H7 (cell line): Measurements from ENCODE around the gene CEP164. TPM values are rescaled to one million over a fixed set of nuclear protein-coding genes. Genes with fewer than 3 reads are reported as not detected.
A peak's percentile ranks its signal among the peaks of the same experiment; 100 is the strongest.

Experiments used
- DNase-seq: peaks from one replicate; pipeline ENCODE4 v3.0.0; 2012
- H3K27me3 ChIP-seq: 2 replicates; pipeline ENCODE4 v1.6.0; 2011; ENCODE audit warnings: mild to moderate bottlenecking, low read length; ENCODE audit not compliant: control insufficient read depth, insufficient read depth
- H3K36me3 ChIP-seq: replicated peaks from 2 replicates; pipeline ENCODE4 v1.5.1; 2011; ENCODE audit warnings: low read length; ENCODE audit not compliant: control insufficient read depth, insufficient read depth
- H3K4me3 ChIP-seq: 2 replicates; pipeline ENCODE4 v1.5.1; 2011; ENCODE audit warnings: low read depth, mild to moderate bottlenecking, control low read depth, low read length, moderate library complexity; ENCODE audit not compliant: insufficient read depth
- total RNA-seq: library from RNA; depleted of rRNA; stranded (reverse); fragments of >200 nt; shearing (Covaris generic); gene quantifications from 2 replicates; pipeline ENCODE4 v1.2.3, GENCODE V29; 2014

CEP164 gene
- total RNA-seq, 1 experiment from 2014 or later = 12.8 TPM

- DNase-seq = no peak
- Histone ChIP-seq H3K36me3 (no peaks in the 10 kb centered on the region), H3K27me3 (no peaks in the 10 kb centered on the region), H3K4me3 (no peak overlapping the region)
Measured at GRCh38 chr11:117421041-117421440, 93.4 kb downstream of the CEP164 start.

- DNase-seq = no peak
- Histone ChIP-seq H3K4me3 (no peak overlapping the region), H3K36me3 (no peaks in the 10 kb centered on the region), H3K27me3 (no peaks in the 10 kb centered on the region)
Measured at GRCh38 chr11:117421476-117421875, 93.8 kb downstream of the CEP164 start.

GRCh38 chr11:117423046-117423575 is 95.5 kb downstream of the CEP164 start:
- no peak for DNase-seq
- Histone ChIP-seq H3K27me3 (no peaks in the 10 kb centered on the region), H3K4me3 (no peak overlapping the region), H3K36me3 (no peaks in the 10 kb centered on the region)

DNA sequence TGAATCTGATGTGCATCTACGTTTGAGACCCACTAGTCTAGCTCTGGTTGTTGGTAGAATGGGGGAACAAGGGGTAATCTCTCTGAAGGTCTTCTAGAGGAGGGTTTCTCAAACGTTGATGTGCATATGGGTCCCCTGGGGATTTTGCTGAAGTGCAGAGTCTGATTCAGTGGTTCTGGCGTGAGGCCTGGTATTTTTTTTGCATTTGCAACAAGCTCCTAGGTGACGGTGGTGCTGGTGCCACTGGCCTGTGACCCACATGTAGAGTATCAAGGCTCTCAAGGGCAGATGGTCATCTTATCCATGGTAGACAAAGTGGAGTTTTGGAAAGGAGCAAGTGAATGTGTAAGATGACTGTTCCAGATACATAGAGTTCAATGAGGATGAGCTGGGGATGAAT is 97.1 kb downstream of the CEP164 start:
- H3K27me3 ChIP-seq = no peaks in the 10 kb centered on the region
- no peak for DNase-seq
- no peaks in the 10 kb centered on the region for H3K36me3 ChIP-seq
- no peak overlapping the region for H3K4me3 ChIP-seq

GRCh38 chr11:117425679-117426296 is 98.1 kb downstream of the CEP164 start:
- peak; percentile 51 for DNase-seq
- Histone ChIP-seq H3K4me3 (no peak overlapping the region), H3K27me3 (no peaks in the 10 kb centered on the region), H3K36me3 (no peaks in the 10 kb centered on the region)

- Histone ChIP-seq H3K4me3 (no peak overlapping the region), H3K36me3 (no peaks in the 10 kb centered on the region), H3K27me3 (no peaks in the 10 kb centered on the region)
- DNase-seq = peak; percentile 92
Measured at GRCh38 chr11:117426297-117426685, 98.6 kb downstream of the CEP164 start.

- H3K27me3 ChIP-seq = no peaks in the 10 kb centered on the region
- DNase-seq = no peak
- H3K4me3 ChIP-seq = no peak overlapping the region
- H3K36me3 ChIP-seq = no peaks in the 10 kb centered on the region
Measured at GRCh38 chr11:117426941-117427340, 99.3 kb downstream of the CEP164 start.

- Histone ChIP-seq H3K4me3 (no peak overlapping the region), H3K36me3 (no peaks in the 10 kb centered on the region)
- no peak for DNase-seq
Measured at GRCh38 chr11:117427356-117427874, 99.8 kb downstream of the CEP164 start.

DNA sequence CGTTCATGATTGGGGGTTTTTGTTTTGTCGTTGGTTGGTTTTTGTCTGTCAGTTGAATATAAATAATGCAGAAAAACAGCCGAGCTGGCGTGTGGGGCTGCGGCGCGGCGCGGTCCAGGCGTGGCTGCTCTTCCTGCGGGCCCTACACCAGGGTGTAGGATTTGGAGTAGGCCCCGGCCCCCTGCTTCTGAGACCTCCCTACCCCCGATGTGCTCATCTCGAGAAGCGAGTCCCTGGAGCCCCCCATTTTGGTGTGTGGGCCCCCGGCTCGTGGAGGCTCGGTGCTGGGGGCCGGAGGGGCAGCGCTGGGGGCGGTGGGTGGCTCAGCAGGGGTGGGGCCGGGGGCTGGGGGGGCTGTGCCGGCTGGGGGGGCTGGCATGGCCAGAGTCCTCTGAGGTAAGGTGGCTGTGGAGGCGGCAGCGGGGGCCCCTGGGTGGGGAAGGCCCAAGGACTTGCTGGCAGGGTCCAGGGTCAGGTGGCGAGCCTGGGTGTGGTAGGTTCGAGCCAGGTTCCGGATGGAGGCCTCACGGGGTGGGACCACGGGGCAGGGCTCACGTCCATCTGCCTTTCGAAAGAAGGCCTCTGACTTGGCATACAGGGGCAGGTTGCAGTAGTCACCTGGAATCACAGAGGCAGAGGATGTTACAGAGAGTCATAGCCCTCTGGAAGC is 100.7 kb downstream of the CEP164 start:
- Histone ChIP-seq H3K4me3 (no peak overlapping the region), H3K36me3 (no peaks in the 10 kb centered on the region), H3K27me3 (no peaks in the 10 kb centered on the region)
- DNase-seq = peak; percentile 70

More at GRCh38 chr11:117427356-117427874, 99.8 kb downstream of the CEP164 start:
- H3K27me3 ChIP-seq = no peaks in the 10 kb centered on the region

DNA sequence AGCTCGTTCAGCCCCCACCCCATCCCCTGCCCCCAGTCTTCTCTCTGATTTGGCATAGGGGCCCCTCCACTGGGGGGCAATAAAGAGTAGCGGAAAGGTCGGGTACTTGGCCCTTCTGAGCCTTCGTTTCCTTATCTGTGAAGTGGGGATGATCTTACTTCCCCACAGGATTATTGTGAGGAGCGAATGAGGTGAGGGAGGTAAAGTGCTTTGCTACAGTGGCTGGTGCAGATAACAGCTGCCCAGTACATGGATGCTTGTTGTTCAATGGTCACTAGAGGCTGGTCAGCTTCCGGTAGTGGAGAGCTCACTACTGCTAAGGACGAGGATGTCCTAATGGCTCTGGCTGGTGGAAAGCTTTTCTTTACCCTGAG is 101.2 kb downstream of the CEP164 start:
- no peak for DNase-seq
- Histone ChIP-seq H3K36me3 (no peaks in the 10 kb centered on the region), H3K4me3 (no peak overlapping the region), H3K27me3 (no peaks in the 10 kb centered on the region)

- no peaks in the 10 kb centered on the region for H3K27me3 ChIP-seq
- H3K36me3 ChIP-seq = no peaks in the 10 kb centered on the region
- no peak overlapping the region for H3K4me3 ChIP-seq
- DNase-seq = no peak
Measured at GRCh38 chr11:117430293-117430955, 102.8 kb downstream of the CEP164 start.

- no peak for DNase-seq
- Histone ChIP-seq H3K27me3 (no peaks in the 10 kb centered on the region), H3K36me3 (no peaks in the 10 kb centered on the region), H3K4me3 (no peak overlapping the region)
Measured at GRCh38 chr11:117431436-117431835, 103.8 kb downstream of the CEP164 start.

GRCh38 chr11:117433717-117434116 is 106.1 kb downstream of the CEP164 start:
- no peak overlapping the region for H3K4me3 ChIP-seq
- no peaks in the 10 kb centered on the region for H3K27me3 ChIP-seq
- no peak for DNase-seq
- no peaks in the 10 kb centered on the region for H3K36me3 ChIP-seq

DNA sequence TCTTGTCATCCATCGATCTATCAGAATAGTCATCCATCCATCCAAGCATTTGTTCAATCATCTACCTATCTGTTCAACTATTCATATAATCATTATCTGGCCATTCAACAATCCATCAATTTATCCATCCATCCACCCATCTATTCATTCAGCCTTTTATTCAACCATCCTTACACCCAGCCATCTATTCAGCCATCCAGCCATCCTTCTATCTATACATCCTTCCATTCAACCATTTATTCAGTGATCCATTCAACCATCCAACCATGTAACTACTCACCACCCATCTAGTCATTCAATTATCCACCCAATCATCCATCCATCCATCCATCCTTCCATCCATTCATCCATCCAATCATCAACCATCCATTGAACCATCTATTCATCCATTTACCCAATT is 106.8 kb downstream of the CEP164 start:
- Histone ChIP-seq H3K36me3 (no peaks in the 10 kb centered on the region), H3K4me3 (no peak overlapping the region), H3K27me3 (no peaks in the 10 kb centered on the region)
- DNase-seq = no peak

GRCh38 chr11:117435326-117435725 is 107.7 kb downstream of the CEP164 start:
- no peak for DNase-seq
- H3K4me3 ChIP-seq = no peak overlapping the region
- H3K36me3 ChIP-seq = no peaks in the 10 kb centered on the region
- no peaks in the 10 kb centered on the region for H3K27me3 ChIP-seq
